GM06990 (cell line): ENCODE measurements around the gene CCNQ.

ENCODE experiments used
- DNase-seq: peaks from one replicate; pipeline ENCODE4 v3.0.0-alpha.2; 2011; ENCODE audit not compliant: insufficient read length; ENCODE audit errors: extremely low read depth
- H3K27me3 ChIP-seq: replicated peaks from 2 replicates; pipeline ENCODE4 v1.6.0; 2011; ENCODE audit warnings: low read length; ENCODE audit not compliant: control insufficient read depth, insufficient read depth
- H3K36me3 ChIP-seq: 2 replicates; pipeline ENCODE4 v1.5.1; 2011; ENCODE audit warnings: low read length; ENCODE audit not compliant: control insufficient read depth, insufficient read depth
- H3K4me3 ChIP-seq: replicated peaks from 2 replicates; pipeline ENCODE4 v1.5.1; 2011; ENCODE audit warnings: low read depth, mild to moderate bottlenecking, control low read depth, low read length
- TF ChIP-seq, protein P1 (sequence below): IDR thresholded peaks from 2 replicates; pipeline ENCODE4 v1.5.1; 2011; ENCODE audit warnings: low read length, control low read depth, mild to moderate bottlenecking, inconsistent platforms; ENCODE audit not compliant: insufficient read depth, poor library complexity, severe bottlenecking

The CCNQ gene

DNA sequence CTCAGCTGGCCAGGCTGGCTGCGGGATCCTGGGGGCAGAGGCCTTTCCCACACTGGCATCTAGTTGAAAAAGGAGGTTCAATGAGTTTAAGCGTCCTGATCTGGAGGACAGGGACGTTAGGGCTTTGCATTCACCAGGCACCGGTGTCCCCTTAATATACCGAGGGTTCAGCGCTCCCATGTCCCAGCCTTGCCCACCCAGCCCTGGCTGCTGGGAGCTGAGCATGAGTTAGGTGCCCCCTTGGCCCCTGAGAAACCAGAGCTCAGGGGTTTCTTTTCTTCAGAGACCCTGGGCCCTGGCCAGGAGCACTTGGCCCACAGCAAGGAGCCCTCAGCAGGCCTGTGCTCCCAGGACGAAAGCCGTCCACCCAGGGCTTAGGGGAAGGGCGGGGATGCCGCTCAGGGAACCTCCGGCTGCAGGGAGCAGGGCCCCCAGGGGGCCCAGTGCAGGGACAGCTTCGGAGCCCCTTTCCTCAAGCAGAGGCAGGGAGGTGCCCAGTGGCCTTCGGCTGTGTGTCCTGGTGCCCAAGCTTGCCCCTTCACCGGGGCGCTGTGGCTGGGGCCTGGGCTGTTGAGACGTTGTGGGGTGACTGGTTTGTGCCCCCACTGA lies 27.2 kb upstream of the CCNQ start:
- no peak for DNase-seq
- Histone ChIP-seq H3K27me3 (no peaks in the 10 kb centered on the region), H3K36me3 (no peaks in the 10 kb centered on the region), H3K4me3 (no peak overlapping the region)
- TF ChIP-seq, protein P1, sequence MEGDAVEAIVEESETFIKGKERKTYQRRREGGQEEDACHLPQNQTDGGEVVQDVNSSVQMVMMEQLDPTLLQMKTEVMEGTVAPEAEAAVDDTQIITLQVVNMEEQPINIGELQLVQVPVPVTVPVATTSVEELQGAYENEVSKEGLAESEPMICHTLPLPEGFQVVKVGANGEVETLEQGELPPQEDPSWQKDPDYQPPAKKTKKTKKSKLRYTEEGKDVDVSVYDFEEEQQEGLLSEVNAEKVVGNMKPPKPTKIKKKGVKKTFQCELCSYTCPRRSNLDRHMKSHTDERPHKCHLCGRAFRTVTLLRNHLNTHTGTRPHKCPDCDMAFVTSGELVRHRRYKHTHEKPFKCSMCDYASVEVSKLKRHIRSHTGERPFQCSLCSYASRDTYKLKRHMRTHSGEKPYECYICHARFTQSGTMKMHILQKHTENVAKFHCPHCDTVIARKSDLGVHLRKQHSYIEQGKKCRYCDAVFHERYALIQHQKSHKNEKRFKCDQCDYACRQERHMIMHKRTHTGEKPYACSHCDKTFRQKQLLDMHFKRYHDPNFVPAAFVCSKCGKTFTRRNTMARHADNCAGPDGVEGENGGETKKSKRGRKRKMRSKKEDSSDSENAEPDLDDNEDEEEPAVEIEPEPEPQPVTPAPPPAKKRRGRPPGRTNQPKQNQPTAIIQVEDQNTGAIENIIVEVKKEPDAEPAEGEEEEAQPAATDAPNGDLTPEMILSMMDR, result no peak

DNA sequence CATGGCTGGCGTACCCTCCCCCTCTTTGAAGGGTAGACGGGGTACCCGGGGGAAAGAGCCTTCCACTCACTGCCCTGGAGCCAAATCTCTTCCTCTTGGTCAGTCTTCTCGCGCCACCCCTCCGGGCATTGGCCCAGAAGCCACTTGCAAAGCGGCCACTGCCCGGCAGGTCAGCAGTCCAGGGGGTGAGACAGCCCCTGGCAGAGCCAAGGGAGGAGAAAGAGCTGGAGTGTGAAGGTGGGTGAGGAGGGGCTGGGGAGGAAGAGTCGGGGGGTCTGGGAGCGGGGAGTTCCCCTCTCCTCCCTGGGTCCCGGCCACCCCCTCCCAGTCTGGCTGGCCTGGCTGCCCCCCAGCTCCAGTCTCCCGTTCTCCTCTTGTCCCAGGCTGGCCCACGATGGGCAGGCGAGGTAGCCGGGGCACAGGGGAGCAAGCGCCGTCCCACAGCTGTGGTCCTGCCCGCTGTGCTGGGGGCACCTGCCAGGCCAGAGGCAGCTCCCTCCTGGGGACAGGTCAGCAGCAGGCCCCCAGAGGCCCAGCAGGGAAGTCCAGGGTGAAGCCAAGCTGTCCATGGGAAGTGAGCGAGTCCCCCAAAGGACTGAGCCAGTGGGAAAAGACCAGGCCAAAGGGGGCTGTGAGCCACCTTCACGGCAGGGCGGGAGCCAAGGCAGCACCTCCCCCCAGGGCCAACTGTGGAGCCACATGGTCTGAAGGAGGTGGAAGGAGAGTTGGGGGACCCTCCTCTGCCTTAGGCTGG lies 26.5 kb upstream of the CCNQ start:
- Histone ChIP-seq H3K27me3 (no peaks in the 10 kb centered on the region), H3K36me3 (no peaks in the 10 kb centered on the region), H3K4me3 (no peak overlapping the region)
- TF ChIP-seq, protein P1, result no peak
- no peak for DNase-seq

DNA sequence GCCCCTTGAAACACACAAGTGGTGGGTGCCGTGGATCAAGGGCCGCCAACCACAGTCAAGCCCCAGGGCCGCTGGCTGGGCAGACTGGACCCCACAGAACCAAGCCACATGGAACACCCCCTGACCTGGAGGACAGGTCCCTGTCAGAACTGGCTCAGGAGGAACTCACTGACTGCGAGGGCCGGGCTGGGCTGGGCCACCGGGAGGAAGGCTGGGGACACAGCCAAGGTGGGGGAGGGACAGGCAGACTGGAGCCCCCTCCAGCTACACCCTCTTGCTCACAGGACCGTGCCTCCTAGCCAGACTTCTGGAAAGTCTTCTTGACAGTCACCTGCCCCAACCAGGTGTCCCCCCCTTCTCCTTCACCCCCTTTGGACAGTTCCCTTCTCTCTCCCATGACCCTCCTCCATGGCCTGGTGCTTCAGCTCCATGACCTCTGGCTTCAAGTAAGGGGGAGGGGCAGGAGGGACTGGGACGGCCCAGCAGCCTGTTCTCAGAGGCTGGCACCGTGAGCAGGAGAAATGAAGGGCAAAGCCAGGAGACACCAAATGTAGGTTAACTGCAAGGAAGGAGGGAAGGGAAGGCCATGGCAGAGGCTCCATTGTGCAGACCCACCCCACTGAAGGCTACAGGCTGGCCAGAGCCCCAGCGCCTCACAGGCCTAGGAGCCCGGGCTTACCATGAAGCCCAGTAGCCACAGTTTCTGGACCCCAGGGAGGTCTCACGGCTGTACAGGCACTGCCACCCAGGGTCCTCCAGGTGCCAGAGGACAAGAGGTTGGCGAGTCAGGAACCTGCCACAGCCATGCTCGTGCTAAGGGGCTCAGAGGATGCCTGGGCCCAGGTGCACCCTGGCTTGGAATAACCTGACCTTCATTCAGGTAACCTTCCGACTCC lies 25.5 kb upstream of the CCNQ start:
- Histone ChIP-seq H3K27me3 (no peaks in the 10 kb centered on the region), H3K36me3 (no peaks in the 10 kb centered on the region), H3K4me3 (no peak overlapping the region)
- TF ChIP-seq, protein P1, result no peak
- no peak for DNase-seq

DNA sequence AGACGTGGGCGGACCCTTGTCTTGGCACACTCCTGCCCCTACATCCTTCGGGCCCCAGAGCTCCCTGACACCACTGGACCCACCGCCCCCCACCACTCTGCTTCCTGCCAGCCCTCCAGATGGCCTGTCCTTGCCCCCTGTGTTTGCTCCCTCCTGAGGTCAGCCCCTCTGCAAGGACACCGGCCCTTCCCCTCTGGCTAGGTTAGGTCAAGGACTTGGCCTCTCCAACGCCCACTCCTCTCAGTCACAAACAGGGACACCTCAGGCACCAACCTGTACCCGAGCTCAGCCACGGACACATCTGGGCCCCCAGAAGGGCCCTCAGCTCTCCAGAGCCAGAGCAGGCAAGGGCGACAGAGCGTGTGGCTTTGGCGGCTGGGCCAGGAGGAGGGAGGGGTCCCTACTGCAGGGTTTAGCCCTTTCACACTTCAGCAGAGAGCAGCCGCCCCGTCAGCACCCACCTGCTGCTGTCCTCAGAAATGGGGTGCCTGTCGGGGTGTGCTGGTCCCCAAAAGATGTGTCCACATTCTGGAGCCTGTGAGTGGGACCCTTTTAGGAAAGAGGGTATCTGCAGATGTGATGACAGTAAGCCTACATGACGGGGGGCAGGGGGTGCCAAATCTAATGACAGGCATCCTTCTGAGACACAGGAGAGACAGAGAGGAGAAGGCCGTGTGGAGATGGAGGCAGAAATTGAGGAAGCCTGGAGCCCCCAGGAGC lies 24.5 kb upstream of the CCNQ start:
- Histone ChIP-seq H3K36me3 (no peaks in the 10 kb centered on the region), H3K4me3 (no peak overlapping the region), H3K27me3 (no peaks in the 10 kb centered on the region)
- TF ChIP-seq, protein P1, result no peak
- no peak for DNase-seq

DNA sequence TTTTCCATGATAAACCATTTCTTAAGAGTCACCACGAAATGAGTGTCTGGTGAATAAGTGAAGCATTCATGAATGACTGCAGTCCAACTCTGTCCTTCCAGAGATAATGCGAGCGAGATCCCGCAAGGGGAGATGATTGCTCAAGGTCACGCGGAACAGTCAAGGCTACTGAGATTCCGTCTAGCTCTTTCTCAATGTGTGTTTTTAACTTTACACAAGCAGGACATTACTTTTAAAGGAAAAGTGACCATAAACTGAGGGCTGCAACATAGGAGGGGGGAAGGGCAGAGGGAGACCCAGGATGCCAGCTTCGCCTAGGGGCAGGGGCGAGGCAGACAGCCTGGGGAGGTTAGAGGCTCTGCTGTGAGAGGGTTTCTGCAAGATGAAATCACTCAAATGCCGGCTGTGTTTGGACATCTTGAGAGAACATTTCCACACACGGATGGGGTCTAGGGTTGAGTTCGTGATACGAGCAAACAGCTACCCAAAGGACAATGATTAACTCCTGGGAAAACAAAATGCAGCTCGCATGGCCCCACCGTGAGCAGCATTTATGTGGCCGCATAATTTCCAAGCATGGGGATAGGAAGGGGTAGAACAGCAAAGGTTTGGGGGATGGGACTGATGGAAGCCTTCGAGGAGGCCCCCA lies 23.8 kb upstream of the CCNQ start:
- Histone ChIP-seq H3K36me3 (no peaks in the 10 kb centered on the region), H3K4me3 (no peak overlapping the region), H3K27me3 (no peaks in the 10 kb centered on the region)
- TF ChIP-seq, protein P1, result no peak
- DNase-seq, result no peak
